Effector memory CD8-positive, alpha-beta T cell (primary cell): ENCODE data around the gene EPG5.
"Not testable (repeated sequence)": the region's sequence is repeated elsewhere in the genome, so short reads cannot be mapped to it uniquely, and the experiment has no call there.

Experiments used
- ATAC-seq: fragments of 150-1000 bp; cut with Tn5 transposase; replicated peaks from 2 replicates; pipeline ENCODE4 v1.10.0; 2021; ENCODE audit warnings: mild to moderate bottlenecking, moderate library complexity
- DNase-seq, 3 experiments: peaks; one replicate each; pipeline ENCODE4 v3.0.0; 2021
- H3K27ac Mint-ChIP-seq, 2 donors: one replicate each; pipeline ENCODE4 v1.8.0; 2022; ENCODE audit warnings: mild to moderate bottlenecking in 2 of 2, mixed read lengths in 2 of 2, moderate library complexity in 2 of 2
- H3K27me3 Mint-ChIP-seq, 2 donors: one replicate each; pipeline ENCODE4 v1.8.0; 2022; ENCODE audit warnings: mixed read lengths in 2 of 2
- H3K36me3 Mint-ChIP-seq: one replicate; pipeline ENCODE4 v1.8.0; 2022; ENCODE audit warnings: mild to moderate bottlenecking, moderate library complexity, mixed read lengths; ENCODE audit not compliant: insufficient read depth
- H3K4me1 Mint-ChIP-seq, 2 donors: one replicate each; pipeline ENCODE4 v1.8.0; 2022; ENCODE audit warnings: low read depth in 2 of 2, mixed read lengths in 2 of 2
- H3K4me3 Mint-ChIP-seq, 2 donors: one replicate each; pipeline ENCODE4 v1.8.0; 2022; ENCODE audit warnings: mild to moderate bottlenecking in 2 of 2, mixed read lengths in 2 of 2, moderate library complexity in 2 of 2
- H3K9me3 Mint-ChIP-seq, 2 donors: one replicate each; pipeline ENCODE4 v1.8.0; 2022; ENCODE audit warnings: mixed read lengths in 2 of 2

EPG5 gene

DNA sequence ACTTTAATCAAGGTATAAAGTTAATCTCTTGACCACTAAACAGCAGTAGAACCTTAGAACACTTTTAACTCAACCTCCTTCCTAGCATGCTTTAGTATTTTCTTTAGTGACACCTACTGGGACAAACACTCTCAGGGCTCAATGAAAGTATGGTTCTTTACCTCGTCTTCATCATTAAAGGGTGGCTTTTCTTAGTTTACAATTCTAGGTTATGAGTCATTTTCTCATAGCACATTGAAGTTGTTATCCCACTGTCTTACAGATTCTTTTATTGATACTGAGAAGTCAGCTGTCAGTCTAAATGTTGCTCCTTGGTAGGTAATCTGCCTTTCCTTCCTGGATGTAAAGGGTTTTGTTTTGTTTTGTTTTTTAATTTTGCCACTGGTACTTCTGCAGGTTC, 103.7 kb downstream of the EPG5 start:
- H3K27ac Mint-ChIP-seq = no peak overlapping the region
- H3K4me3 Mint-ChIP-seq = no peak overlapping the region
- no peaks in the 10 kb centered on the region for H3K4me1 Mint-ChIP-seq
- peaks cover 75% of the 10 kb centered on the region for H3K36me3 Mint-ChIP-seq
- no peaks in the 10 kb centered on the region for H3K27me3 Mint-ChIP-seq
- no peaks in the 10 kb centered on the region for H3K9me3 Mint-ChIP-seq
- ATAC-seq (no peak), DNase-seq (no peak)

DNA sequence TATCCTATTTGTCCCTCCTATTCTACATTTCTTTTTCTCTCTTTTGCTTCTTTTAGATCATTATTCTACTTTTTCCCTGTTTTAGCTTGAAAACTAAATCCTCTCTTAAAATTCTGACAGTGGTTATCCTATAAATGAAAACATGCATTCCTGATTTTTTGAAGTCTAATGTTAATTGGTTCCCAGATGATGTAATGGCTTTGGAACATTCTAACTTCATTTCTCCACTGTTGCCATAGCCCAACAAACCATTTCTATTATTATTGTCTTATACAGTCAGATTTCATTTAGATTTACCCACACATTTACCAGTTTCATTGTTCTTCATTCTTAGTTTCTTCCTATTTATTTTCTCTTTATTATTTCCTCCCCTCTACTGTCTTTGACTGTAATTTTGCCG, 105.2 kb downstream of the EPG5 start:
- H3K4me1 Mint-ChIP-seq = no peaks in the 10 kb centered on the region
- H3K4me3 Mint-ChIP-seq = no peak overlapping the region
- H3K27ac Mint-ChIP-seq = peak overlapping the region; percentile 5 to 44
- DNase-seq = no peak
- H3K9me3 Mint-ChIP-seq = no peaks in the 10 kb centered on the region
- H3K36me3 Mint-ChIP-seq = peaks cover 76% of the 10 kb centered on the region
- no peak for ATAC-seq
- H3K27me3 Mint-ChIP-seq = no peaks in the 10 kb centered on the region

- H3K4me1 Mint-ChIP-seq = no peaks in the 10 kb centered on the region
- no peak for DNase-seq
- H3K36me3 Mint-ChIP-seq = peaks cover 76% of the 10 kb centered on the region
- ATAC-seq = no peak
- H3K9me3 Mint-ChIP-seq = no peaks in the 10 kb centered on the region
- no peak overlapping the region for H3K4me3 Mint-ChIP-seq
- no peaks in the 10 kb centered on the region for H3K27me3 Mint-ChIP-seq
- H3K27ac Mint-ChIP-seq = peak overlapping the region in 1 of 2 donors; percentile 5
These were observed 106.2 kb downstream of the EPG5 start for GRCh38 chr18:45860971-45861370.

DNA sequence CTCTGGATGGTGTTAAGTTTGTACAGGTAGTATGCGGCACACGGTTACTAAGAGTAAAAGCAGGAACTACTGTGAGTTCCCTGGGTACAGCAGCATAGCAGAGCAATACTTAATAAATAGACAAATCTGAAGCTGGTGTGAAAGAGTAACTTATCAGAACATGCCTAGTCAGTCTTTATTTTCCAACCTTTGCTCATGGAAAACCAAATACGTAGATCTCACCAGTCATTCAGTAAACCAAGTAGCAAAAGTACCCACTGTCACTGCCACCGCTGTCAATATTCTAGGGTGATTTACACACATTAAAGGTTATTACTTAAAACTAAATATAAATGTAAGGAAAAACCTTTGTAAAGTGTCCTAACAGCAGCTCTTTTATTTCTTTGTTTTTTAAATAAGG, 106.6 kb downstream of the EPG5 start:
- H3K9me3 Mint-ChIP-seq = no peaks in the 10 kb centered on the region
- H3K4me1 Mint-ChIP-seq = no peaks in the 10 kb centered on the region
- H3K27me3 Mint-ChIP-seq = no peaks in the 10 kb centered on the region
- DNase-seq (no peak), ATAC-seq (no peak)
- H3K4me3 Mint-ChIP-seq = no peak overlapping the region
- peaks cover 74% of the 10 kb centered on the region for H3K36me3 Mint-ChIP-seq
- H3K27ac Mint-ChIP-seq = peak overlapping the region in 1 of 2 donors; percentile 5

DNA sequence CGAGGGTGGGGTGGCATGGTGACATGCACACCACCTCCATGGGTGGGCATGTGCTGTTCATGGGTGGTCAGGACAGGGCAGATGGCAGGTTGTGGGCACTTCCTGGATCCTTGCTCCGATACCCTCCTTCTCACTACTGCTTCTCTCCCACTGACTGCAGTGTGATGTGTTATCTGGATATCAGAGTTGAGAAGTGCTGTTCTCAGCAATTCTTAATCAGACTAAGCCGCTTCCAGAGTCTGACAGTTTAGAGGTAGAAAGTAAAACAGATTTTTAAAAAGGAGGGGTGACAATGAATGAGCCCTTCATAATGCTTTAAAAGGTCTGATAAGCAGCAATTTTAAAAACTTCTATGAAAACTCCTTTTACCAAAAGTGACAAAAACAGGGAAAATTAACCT, 107.8 kb downstream of the EPG5 start:
- no peak overlapping the region for H3K4me3 Mint-ChIP-seq
- no peaks in the 10 kb centered on the region for H3K9me3 Mint-ChIP-seq
- no peak for DNase-seq
- no peaks in the 10 kb centered on the region for H3K4me1 Mint-ChIP-seq
- ATAC-seq = no peak
- H3K27me3 Mint-ChIP-seq = no peaks in the 10 kb centered on the region
- H3K27ac Mint-ChIP-seq = peak overlapping the region in 1 of 2 donors; percentile 49
- peaks cover 70% of the 10 kb centered on the region for H3K36me3 Mint-ChIP-seq

DNA sequence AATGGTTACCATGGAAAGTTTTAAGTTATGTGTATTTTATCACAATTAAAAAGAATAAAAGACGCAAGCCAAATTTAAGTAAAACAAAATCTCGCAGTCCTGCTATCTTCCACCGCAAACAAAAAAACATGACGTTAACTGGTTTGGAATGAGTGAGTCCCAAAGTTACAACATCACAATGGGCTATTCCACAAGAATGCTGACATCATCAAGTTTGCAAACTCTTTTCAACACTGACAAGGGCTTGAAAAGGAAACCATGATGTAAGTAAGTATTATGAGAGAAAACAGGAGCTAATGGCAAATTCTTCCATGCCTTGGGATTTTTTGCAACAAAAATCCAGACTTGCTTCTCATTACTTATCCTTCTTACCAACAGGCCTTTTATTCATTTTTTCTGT, 110.6 kb downstream of the EPG5 start:
- Mint-ChIP-seq H3K9me3 (no peaks in the 10 kb centered on the region), H3K27ac (no peak overlapping the region), H3K27me3 (no peaks in the 10 kb centered on the region), H3K4me3 (no peak overlapping the region), H3K36me3 (peaks cover 73% of the 10 kb centered on the region), H3K4me1 (no peaks in the 10 kb centered on the region)
- no peak for DNase-seq
- ATAC-seq = no peak

DNA sequence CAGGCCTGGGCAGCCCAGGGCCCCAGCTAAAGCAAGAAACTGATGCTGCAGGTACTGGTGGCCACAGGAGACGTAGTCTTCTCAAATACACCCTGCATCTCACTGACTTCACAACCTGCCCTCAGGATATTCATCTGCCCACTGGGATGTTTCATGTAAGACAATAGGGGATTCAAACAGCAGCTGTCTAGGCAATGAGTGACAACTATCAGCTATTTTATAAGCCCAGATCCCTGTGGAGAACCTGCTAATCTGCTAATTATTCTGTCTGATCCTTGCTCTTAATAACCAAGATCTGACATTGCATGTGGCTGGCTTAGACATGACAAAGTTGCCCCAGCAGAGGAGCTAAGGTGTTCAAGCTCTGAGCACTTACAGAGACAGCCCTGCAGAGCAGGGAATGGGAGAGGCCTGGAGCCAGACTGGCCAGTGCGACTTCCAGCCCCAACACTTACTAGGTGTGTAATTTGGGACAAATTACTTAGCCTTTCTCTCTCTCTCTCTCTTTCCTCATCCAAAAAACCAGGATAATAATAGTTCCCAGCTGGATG, 113.0 kb downstream of the EPG5 start:
- Mint-ChIP-seq H3K9me3 (no peaks in the 10 kb centered on the region), H3K4me3 (no peak overlapping the region), H3K27me3 (no peaks in the 10 kb centered on the region), H3K4me1 (no peaks in the 10 kb centered on the region), H3K36me3 (peaks cover 72% of the 10 kb centered on the region), H3K27ac (peak overlapping the region; percentile 16 to 62)
- DNase-seq = no peak
- no peak for ATAC-seq

DNA sequence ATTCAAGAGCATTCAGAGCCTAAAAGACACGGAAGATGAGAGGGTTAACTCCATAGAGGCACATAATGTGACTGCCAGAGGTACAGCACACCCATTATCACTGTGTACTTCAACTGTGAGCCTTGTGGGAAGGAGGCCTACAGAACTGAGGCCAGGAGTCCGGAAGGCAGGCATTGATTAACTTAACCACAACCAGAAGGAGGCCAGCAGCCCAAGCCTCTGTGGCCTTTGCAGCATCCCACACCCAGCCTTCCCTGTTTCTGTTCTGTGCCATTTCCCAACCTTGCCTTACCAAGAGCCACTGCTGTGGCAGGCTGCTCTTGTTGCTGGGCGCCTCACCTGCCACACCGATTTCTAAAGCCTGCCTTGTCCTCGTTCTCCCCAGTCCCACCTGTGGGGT, 114.5 kb downstream of the EPG5 start:
- Mint-ChIP-seq H3K4me1 (no peaks in the 10 kb centered on the region), H3K27ac (peak overlapping the region; percentile 5 to 16), H3K4me3 (no peak overlapping the region), H3K36me3 (peaks cover 61% of the 10 kb centered on the region), H3K27me3 (no peaks in the 10 kb centered on the region), H3K9me3 (no peaks in the 10 kb centered on the region)
- ATAC-seq (no peak), DNase-seq (no peak)

DNA sequence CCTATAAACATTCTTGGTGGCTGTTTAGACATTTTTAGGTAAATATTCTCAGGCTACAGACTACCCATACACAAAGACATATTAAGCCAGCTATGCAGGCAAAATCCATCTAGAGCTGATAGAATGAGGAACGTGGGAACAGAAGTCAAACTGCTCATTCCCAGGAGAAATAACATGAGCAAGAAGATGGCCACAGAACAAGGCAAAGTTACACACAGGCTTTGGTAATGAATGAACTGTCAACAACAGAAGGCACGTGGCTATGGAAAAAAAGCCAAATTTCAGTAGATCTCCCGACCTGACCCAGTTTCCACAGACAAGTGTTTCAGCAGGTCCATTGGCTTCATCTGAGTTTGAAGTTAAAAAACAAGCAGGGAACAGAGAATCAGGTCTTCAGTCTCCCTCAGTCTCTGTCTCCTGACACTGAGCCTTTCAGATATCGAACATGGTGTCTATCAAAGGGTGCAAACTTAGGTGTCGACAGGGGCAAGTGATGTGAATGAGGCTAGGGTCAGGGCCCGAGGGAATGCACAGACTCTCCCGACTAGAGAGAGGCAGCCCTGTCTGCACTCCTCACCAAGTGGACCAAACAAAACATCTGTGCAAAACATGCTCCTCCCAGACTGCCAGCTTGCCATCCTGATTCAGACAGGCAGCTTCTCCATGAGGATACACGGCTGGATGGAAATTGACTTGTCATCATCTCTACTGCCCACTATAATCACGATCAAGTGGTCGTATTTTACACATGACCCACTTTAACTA, 115.8 kb downstream of the EPG5 start:
- Mint-ChIP-seq H3K4me1 (no peaks in the 10 kb centered on the region), H3K36me3 (peaks cover 53% of the 10 kb centered on the region), H3K27ac (peak overlapping the region; percentile 29 to 67), H3K27me3 (no peaks in the 10 kb centered on the region), H3K4me3 (no peak overlapping the region), H3K9me3 (no peaks in the 10 kb centered on the region)
- DNase-seq (no peak), ATAC-seq (no peak)

DNA sequence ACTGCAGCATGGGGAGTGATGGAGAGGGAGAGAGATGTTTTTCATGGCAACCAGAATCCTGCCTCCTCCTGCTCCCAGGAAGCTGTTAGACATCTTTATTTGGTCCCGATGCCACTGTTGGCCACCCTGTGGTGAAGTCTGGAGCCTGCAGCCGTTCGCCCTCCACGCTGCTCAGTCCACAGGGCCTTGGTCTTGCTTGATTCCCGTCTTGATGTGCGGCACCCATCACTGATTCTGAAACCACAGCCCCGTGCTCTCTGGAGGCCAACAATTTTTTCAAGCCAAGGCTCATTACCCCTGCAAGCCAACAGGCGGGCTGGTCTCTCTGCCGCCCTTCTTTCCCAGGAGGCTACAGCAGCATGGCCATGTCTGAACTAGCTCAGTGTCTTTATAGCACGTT, 117.1 kb downstream of the EPG5 start:
- H3K27ac Mint-ChIP-seq = no peak overlapping the region
- no peaks in the 10 kb centered on the region for H3K27me3 Mint-ChIP-seq
- no peak for DNase-seq
- no peaks in the 10 kb centered on the region for H3K9me3 Mint-ChIP-seq
- no peaks in the 10 kb centered on the region for H3K4me1 Mint-ChIP-seq
- H3K36me3 Mint-ChIP-seq = peaks cover 44% of the 10 kb centered on the region
- no peak for ATAC-seq
- H3K4me3 Mint-ChIP-seq = no peak overlapping the region

DNA sequence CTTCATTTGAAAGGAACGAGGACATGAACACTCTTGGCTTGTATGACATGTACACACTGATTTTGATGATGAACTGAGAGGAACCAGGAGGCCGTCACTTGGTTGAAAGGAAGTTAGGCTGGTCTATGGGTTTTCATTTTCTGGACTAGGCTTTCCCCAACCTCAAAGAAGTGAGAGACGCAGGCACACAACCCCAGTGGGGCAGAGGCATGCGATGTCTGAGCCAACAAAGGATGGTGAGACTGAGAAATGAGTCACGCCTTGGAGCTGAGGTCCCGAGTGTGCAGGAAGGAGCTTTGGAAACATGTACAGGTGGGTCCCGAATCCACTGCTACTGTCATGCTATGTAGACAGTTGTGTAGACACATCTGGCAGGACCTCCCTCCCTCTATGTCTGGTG, 117.6 kb downstream of the EPG5 start:
- Mint-ChIP-seq H3K36me3 (peaks cover 41% of the 10 kb centered on the region), H3K9me3 (no peaks in the 10 kb centered on the region), H3K27ac (peak overlapping the region; percentile 32 to 52), H3K4me1 (peaks cover 0 to 1% of the 10 kb centered on the region in 2 donors), H3K4me3 (no peak overlapping the region), H3K27me3 (no peaks in the 10 kb centered on the region)
- DNase-seq (no peak), ATAC-seq (no peak)

DNA sequence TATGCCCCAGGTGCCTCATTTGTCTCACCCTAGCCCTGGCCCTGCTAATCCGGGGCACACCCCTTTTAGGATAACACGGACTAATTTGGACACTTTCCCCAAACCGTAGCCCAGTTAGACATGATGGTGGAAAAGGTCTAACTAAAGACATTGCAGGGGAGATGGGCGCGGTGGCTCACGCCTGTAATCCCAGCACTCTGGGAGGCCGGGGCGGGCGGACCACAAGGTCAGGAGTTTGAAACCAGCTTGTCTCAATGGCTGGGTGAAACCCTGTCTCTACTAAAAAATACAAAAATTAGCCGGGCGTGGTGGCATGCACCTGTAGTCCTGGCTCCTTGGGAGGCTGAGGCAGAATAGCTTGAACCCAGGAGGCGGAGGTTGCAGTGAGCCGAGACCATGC, 118.5 kb downstream of the EPG5 start:
- H3K27me3 Mint-ChIP-seq, H3K4me1 Mint-ChIP-seq, DNase-seq, H3K9me3 Mint-ChIP-seq, H3K4me3 Mint-ChIP-seq, ATAC-seq: not testable (repeated sequence)
- Mint-ChIP-seq H3K27ac (peak overlapping the region; percentile 52 to 76), H3K36me3 (peaks cover 34% of the 10 kb centered on the region)

- H3K27me3 Mint-ChIP-seq = no peaks in the 10 kb centered on the region
- H3K27ac Mint-ChIP-seq = peak overlapping the region; percentile 76 to 77
- H3K4me3 Mint-ChIP-seq = no peak overlapping the region
- peaks cover 26% of the 10 kb centered on the region for H3K36me3 Mint-ChIP-seq
- peaks cover 0 to 1% of the 10 kb centered on the region in 2 donors for H3K4me1 Mint-ChIP-seq
- no peaks in the 10 kb centered on the region for H3K9me3 Mint-ChIP-seq
- ATAC-seq = no peak
- no peak for DNase-seq
These were observed 120.0 kb downstream of the EPG5 start for GRCh38 chr18:45847119-45847518.

DNA sequence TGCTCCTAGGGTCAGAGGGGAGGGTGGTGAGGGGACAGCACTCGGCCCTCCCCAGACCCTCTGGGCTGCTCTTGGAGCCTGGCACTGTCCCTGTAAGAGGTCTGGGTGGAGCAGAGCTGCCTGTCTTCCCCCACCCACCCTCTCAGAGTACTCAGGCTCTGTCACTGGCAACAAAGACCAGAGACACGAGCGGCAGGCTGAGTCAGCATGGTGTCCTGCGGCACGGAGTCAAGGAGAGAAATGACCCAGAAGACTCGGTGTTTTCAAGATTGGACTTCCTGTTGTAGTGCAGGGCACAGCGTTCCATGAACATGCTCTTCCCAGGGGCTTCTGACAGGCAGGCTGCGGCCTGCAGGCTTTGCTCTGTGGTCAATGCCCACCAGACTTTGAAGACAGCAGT, 121.7 kb downstream of the EPG5 start:
- no peak for ATAC-seq
- no peaks in the 10 kb centered on the region for H3K9me3 Mint-ChIP-seq
- peaks cover 0 to 4% of the 10 kb centered on the region in 2 donors for H3K4me1 Mint-ChIP-seq
- no peak for DNase-seq
- peak overlapping the region; percentile 52 to 70 for H3K27ac Mint-ChIP-seq
- peaks cover 0 to 11% of the 10 kb centered on the region in 2 donors for H3K27me3 Mint-ChIP-seq
- no peak overlapping the region for H3K4me3 Mint-ChIP-seq
- peaks cover 18% of the 10 kb centered on the region for H3K36me3 Mint-ChIP-seq
